A549 treated with DMSO at 1 μM for 4 hours (cell line): ENCODE data around the gene TKTL1. TPM values are rescaled to one million over a fixed set of nuclear protein-coding genes. Genes with fewer than 3 reads are reported as not detected.

ENCODE experiments used
- total RNA-seq: library from RNA; stranded (reverse); fragments of 200-300 nt; extraction: Qiagen RNA extraction; gene quantifications from 5 replicates; pipeline ENCODE4 v1.2.3, GENCODE V29; 2022; ENCODE audit warnings: low read depth

TKTL1 gene
- total RNA-seq, result 0.06 to 0.23 TPM in 2 of 5 replicates, not detected in the others

DNA sequence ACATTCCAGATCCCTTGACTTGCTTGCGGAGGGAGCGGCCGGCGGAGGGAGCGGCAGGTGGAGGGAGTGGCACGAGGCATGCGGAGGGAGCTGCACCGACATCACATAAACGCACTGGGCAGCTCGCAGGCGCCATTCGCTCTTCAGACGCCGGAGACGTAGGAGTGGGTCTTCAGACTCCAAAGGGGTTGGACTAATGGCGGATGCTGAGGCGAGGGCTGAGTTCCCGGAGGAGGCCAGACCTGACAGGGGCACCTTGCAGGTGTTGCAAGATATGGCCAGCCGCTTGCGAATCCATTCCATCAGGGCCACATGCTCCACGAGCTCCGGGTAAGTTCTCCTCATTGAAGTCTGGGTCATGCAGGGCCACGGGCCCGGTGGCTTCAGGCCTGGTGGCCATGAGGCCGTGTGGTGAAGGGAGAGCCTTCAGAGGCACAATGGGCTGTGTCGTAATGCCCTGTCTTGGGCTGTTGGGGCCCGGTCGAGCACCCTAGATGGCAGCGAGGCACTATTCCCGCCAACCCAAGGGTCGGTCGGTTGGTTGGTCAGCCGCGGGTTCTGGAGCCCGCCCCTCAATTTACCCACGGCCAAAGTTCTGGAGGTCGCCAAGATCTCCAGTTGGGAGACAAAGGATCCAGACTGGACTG lies at the start of gene TKTL1:
Gene TKTL1 (plus strand): TSS at position 132 of the 647 bp plus-strand sequence. CDS start 65 bp downstream, at position 197.

GRCh38 chrX:154257282-154257681 lies 38.3 kb upstream of the TKTL1 start, which contains the start of gene OPN1MW3:
Gene OPN1MW3, plus strand, starts transcription at chrX:154257582. Its CDS starts 38 bp downstream, at chrX:154257620.

DNA sequence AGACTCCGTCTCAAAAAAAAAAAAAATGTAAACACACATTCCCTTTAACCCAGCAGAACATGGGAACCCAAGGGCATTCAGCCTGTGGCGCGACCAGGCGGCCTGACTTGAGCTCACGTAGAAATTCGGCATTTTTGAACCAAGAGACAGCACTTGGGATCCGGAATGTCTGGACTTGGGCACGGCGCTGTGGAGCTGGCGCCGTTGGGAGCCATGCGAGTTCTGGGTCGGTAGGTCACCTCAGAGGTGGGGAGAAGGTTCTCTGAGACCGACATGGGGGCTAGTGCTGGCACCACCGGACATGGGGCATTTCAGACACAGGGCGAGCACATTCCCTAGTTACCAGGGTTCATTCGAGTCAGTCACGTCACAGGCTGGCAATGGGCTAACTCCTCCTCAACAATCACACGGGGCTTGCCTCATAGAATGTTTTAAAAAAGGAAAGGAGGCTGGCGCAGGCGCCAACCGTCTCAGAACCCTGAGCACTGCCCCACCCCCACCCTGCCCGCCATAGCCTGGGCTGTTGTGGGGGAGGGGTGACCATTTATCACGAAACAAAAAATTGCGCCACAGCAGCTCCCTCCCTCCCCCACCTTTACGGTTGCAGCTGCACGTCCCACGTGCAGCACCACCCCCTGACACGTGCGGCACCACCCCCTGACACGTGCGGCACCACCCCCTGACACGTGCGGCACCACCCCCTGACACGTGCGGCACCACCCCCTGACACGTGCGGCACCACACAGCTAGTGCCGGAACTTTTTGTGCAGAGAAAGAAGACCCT lies 612 bp upstream of the TKTL1 start, which contains the start of gene TEX28:
Gene TEX28 (minus strand): TSS at position 334 of the 784 bp plus-strand sequence. CDS start 3,007 bp downstream, outside the sequence.

GRCh38 chrX:154374313-154375155 lies 78.9 kb downstream of the TKTL1 start, which contains the start of gene FLNA:
Gene FLNA, minus strand, starts transcription at chrX:154374634. Its CDS starts 3,389 bp downstream, at chrX:154371245.

DNA sequence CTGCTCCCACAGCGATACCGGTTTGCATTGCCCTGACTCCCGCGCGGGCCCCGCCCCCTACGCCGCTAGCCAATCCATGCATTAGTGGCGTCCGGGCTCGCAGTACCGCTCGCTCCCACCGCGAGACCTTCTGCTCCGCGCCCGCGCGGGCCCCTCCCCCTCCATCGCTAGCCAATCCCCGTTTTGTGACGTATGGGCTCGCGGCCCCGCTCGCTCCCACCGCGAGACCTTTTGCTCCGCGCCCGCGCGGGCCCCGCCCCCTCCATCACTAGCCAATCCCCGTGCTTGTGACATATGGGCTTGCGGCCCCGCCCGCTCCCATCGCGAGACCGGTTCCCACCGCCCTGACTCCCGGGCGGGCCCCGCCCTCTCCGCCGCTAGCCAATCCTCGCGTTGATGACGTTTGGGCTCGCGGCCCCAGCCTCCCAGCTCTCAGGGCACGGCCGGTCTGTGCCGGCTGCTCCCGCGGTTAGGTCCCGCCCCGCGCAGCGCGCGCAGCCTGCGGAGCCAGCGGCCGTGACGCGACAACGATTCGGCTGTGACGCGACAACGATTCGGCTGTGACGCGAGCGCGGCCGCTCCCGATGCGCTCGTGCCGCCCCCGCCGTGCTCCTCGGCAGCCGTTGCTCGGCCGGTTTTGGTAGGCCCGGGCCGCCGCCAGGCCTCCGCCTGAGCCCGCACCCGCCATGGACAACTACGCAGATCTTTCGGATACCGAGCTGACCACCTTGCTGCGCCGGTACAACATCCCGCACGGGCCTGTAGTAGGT lies 83.4 kb downstream of the TKTL1 start, which contains the start of gene EMD:
Gene EMD (plus strand): TSS at position 497 of the 770 bp plus-strand sequence. CDS start 190 bp downstream, at position 687.

Other genes with a start within 250 kb of the TKTL1 start
- 15.9 to 26.4 TPM (median 21.2 TPM) in 5 replicates for gene MECP2, start 198.1 kb upstream of the TKTL1 start, total RNA-seq
- gene OPN1LW, start 151.6 kb upstream of the TKTL1 start, total RNA-seq, result not detected in 5 replicates
- gene OPN1MW, start 113.2 kb upstream of the TKTL1 start, total RNA-seq, result not detected in 5 replicates
- not detected in 5 replicates for gene OPN1MW2, start 76.0 kb upstream of the TKTL1 start, total RNA-seq
- gene OPN1MW3, start 38.2 kb upstream of the TKTL1 start, total RNA-seq, result not detected in 5 replicates
- not detected in 5 replicates for gene TEX28, start 671 bp upstream of the TKTL1 start, total RNA-seq
- 1,489 to 1,751 TPM (median 1,561 TPM) in 5 replicates for gene FLNA, start 78.8 kb downstream of the TKTL1 start, total RNA-seq
- 137 to 159 TPM (median 152 TPM) in 5 replicates for gene EMD, start 83.5 kb downstream of the TKTL1 start, total RNA-seq
- 4,944 to 5,934 TPM (median 5,259 TPM) in 5 replicates for gene RPL10, start 102.6 kb downstream of the TKTL1 start, total RNA-seq
- gene DNASE1L1, start 113.5 kb downstream of the TKTL1 start, total RNA-seq, result 26.5 to 29.9 TPM (median 27.4 TPM) in 5 replicates
- gene TAFAZZIN, start 115.7 kb downstream of the TKTL1 start, total RNA-seq, result 26.6 to 37.0 TPM (median 35.2 TPM) in 5 replicates
- 82.2 to 107 TPM (median 102 TPM) in 5 replicates for gene ATP6AP1, start 132.9 kb downstream of the TKTL1 start, total RNA-seq
- gene GDI1, start 141.4 kb downstream of the TKTL1 start, total RNA-seq, result 92.2 to 99.4 TPM (median 97.5 TPM) in 5 replicates
- gene FAM50A, start 148.3 kb downstream of the TKTL1 start, total RNA-seq, result 94.9 to 121 TPM (median 111 TPM) in 5 replicates
- gene PLXNA3, start 162.5 kb downstream of the TKTL1 start, total RNA-seq, result 5.4 to 17.5 TPM (median 12.2 TPM) in 5 replicates
- 44.8 to 69.5 TPM (median 62.9 TPM) in 5 replicates for gene LAGE3, start 183.5 kb downstream of the TKTL1 start, total RNA-seq
- gene UBL4A, start 190.8 kb downstream of the TKTL1 start, total RNA-seq, result 64.6 to 70.4 TPM (median 66.2 TPM) in 5 replicates
- gene SLC10A3, start 194.8 kb downstream of the TKTL1 start, total RNA-seq, result 35.4 to 42.5 TPM (median 38.9 TPM) in 5 replicates
- gene FAM3A, start 220.4 kb downstream of the TKTL1 start, total RNA-seq, result 37.8 to 47.0 TPM (median 42.4 TPM) in 5 replicates